ENCODE data around the gene ADAM11. TPM values are rescaled to one million over a fixed set of nuclear protein-coding genes. Genes with fewer than 3 reads are reported as not detected.

Gene ADAM11
- total RNA-seq, 2 donors from 2014 or later: 6.8 to 19.9 TPM

DNA sequence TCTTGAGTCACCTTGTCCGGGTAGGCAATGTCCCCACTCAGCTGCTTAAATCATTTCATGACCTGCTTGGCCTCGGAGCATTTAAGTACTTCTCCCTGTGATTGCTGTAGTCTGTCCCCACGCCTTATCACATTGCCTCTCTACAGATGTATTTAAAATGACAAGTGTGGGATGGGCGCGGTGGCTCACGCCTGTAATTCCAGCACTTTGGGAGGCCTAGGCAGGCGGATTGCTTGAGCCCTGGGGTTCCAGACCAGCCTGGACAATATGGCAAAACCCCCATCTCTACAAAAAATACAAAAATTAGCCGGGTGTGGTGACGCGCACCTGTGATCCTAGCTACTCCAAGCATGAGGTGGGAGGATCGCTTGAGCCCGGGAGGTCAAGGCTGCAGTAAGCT, 72.6 kb downstream of the ADAM11 start:
- no peaks in the 10 kb centered on the region for H3K9me3 ChIP-seq
- TF ChIP-seq CTCF (IDR thresholded peaks at IDR 0.05): no peak
- H3K36me3 ChIP-seq: no peaks in the 10 kb centered on the region
- peaks cover 0 to 20% of the 10 kb centered on the region in 2 donors for H3K4me1 ChIP-seq
- no peak for DNase-seq (ENCODE audit: low spot score)
- H3K27me3 ChIP-seq: no peaks in the 10 kb centered on the region
- no peak overlapping the region for H3K4me3 ChIP-seq
- H3K27ac ChIP-seq: peak overlapping the region; percentile 90 to 94

Other genes with a start within 250 kb of the ADAM11 start
- 1 to 10 TPM; 1.9 to 4.0 TPM for gene FZD2, start 201.5 kb upstream of the ADAM11 start, total RNA-seq
- under 1 TPM in 1 of 2 donors, not detected in 1; 0.44 TPM for gene MEIOC, start 102.5 kb upstream of the ADAM11 start, total RNA-seq
- gene CCDC43, start 69.2 kb upstream of the ADAM11 start, total RNA-seq: 10 to 100 TPM; 18.8 to 26.7 TPM
- 1 to 10 TPM; 2.3 to 4.4 TPM for gene DBF4B, start 50.3 kb upstream of the ADAM11 start, total RNA-seq
- 10 to 100 TPM; 25.8 to 41.8 TPM for gene GJC1, start 71.3 kb downstream of the ADAM11 start, total RNA-seq
- 10 to 100 TPM in 1 of 2 donors, not detected in 1; 19.0 TPM for gene HIGD1B, start 88.9 kb downstream of the ADAM11 start, total RNA-seq
- gene EFTUD2, start 140.5 kb downstream of the ADAM11 start, total RNA-seq: 10 to 100 TPM; 36.8 to 36.9 TPM
- gene GFAP, start 156.5 kb downstream of the ADAM11 start, total RNA-seq: 1 to 10 TPM; 4.6 to 5.3 TPM
- under 1 TPM; 0.12 to 0.44 TPM for gene KIF18B, start 188.8 kb downstream of the ADAM11 start, total RNA-seq
- gene C1QL1, start 209.3 kb downstream of the ADAM11 start, total RNA-seq: 1 to 10 TPM; 1.6 to 3.6 TPM

All from right atrium auricular region (tissue), 2 donors.